Rectal smooth muscle tissue (tissue), 1 donor: Measurements from ENCODE around the gene TLCD1.

Source experiments
- H3K27ac ChIP-seq: one replicate; pipeline ENCODE4 v1.7.0; 2013; ENCODE audit warnings: low read depth, low read length, inconsistent platforms
- H3K27me3 ChIP-seq: one replicate; pipeline ENCODE4 v1.7.0; 2013; ENCODE audit warnings: low read length; ENCODE audit not compliant: control insufficient read depth, insufficient read depth
- H3K36me3 ChIP-seq: one replicate; pipeline ENCODE4 v1.7.0; 2013; ENCODE audit warnings: low read length; ENCODE audit not compliant: control insufficient read depth, insufficient read depth
- H3K4me1 ChIP-seq: one replicate; pipeline ENCODE4 v1.7.0; 2013; ENCODE audit warnings: low read length; ENCODE audit not compliant: control insufficient read depth, insufficient read depth
- H3K4me3 ChIP-seq: one replicate; pipeline ENCODE4 v1.7.0; 2013; ENCODE audit warnings: low read length
- H3K9ac ChIP-seq: one replicate; pipeline ENCODE4 v1.7.0; 2013; ENCODE audit warnings: low read length

TLCD1 gene

GRCh38 chr17:28712032-28712704 lies 13.9 kb downstream of the TLCD1 start:
- Histone ChIP-seq H3K4me1 (peaks cover 5% of the 10 kb centered on the region), H3K27me3 (no peaks in the 10 kb centered on the region), H3K27ac (peak overlapping the region; percentile 85), H3K36me3 (peaks cover 9% of the 10 kb centered on the region), H3K4me3 (peak overlapping the region; percentile 78), H3K9ac (peak overlapping the region; percentile 76)

- peaks cover 9% of the 10 kb centered on the region for H3K36me3 ChIP-seq
- H3K9ac ChIP-seq = peak within 1 kb of the TSS; percentile 76
- no peaks in the 10 kb centered on the region for H3K27me3 ChIP-seq
- peak within 1 kb of the TSS; percentile 78 for H3K4me3 ChIP-seq
- H3K4me1 ChIP-seq = peaks cover 5% of the 10 kb centered on the region
- H3K27ac ChIP-seq = peak within 1 kb of the TSS; percentile 85
These were observed 14.4 kb downstream of the TLCD1 start, which contains the start of gene PROCA1 for GRCh38 chr17:28711723-28712031. Gene PROCA1, minus strand, starts transcription at chr17:28711888. Its CDS starts 228 bp downstream, at chr17:28711660.

GRCh38 chr17:28710861-28711722 lies 14.9 kb downstream of the TLCD1 start:
- H3K27me3 ChIP-seq = no peaks in the 10 kb centered on the region
- H3K9ac ChIP-seq = peak overlapping the region; percentile 76
- peak overlapping the region; percentile 85 for H3K27ac ChIP-seq
- H3K4me3 ChIP-seq = peak overlapping the region; percentile 78
- peaks cover 5% of the 10 kb centered on the region for H3K4me1 ChIP-seq
- peaks cover 9% of the 10 kb centered on the region for H3K36me3 ChIP-seq

GRCh38 chr17:28707339-28707720 lies 18.7 kb downstream of the TLCD1 start:
- Histone ChIP-seq H3K36me3 (peaks cover 15% of the 10 kb centered on the region), H3K9ac (no peak overlapping the region), H3K4me3 (no peak overlapping the region), H3K4me1 (peaks cover 5% of the 10 kb centered on the region), H3K27me3 (no peaks in the 10 kb centered on the region), H3K27ac (no peak overlapping the region)

- Histone ChIP-seq H3K36me3 (peaks cover 20% of the 10 kb centered on the region), H3K27ac (no peak overlapping the region), H3K4me3 (no peak overlapping the region), H3K4me1 (peaks cover 3% of the 10 kb centered on the region), H3K27me3 (no peaks in the 10 kb centered on the region), H3K9ac (no peak overlapping the region)
These were observed 19.3 kb downstream of the TLCD1 start for GRCh38 chr17:28706471-28707338.

GRCh38 chr17:28705728-28706334 lies 20.2 kb downstream of the TLCD1 start:
- Histone ChIP-seq H3K27ac (no peak overlapping the region), H3K9ac (no peak overlapping the region), H3K4me1 (no peaks in the 10 kb centered on the region), H3K36me3 (peaks cover 29% of the 10 kb centered on the region), H3K27me3 (no peaks in the 10 kb centered on the region), H3K4me3 (no peak overlapping the region)

GRCh38 chr17:28705074-28705659 lies 20.9 kb downstream of the TLCD1 start:
- Histone ChIP-seq H3K36me3 (peaks cover 34% of the 10 kb centered on the region), H3K4me1 (no peaks in the 10 kb centered on the region), H3K27ac (no peak overlapping the region), H3K9ac (no peak overlapping the region), H3K27me3 (no peaks in the 10 kb centered on the region), H3K4me3 (no peak overlapping the region)

GRCh38 chr17:28704219-28704858 lies 21.7 kb downstream of the TLCD1 start:
- Histone ChIP-seq H3K4me1 (no peaks in the 10 kb centered on the region), H3K27me3 (no peaks in the 10 kb centered on the region), H3K4me3 (no peak overlapping the region), H3K27ac (no peak overlapping the region), H3K36me3 (peaks cover 42% of the 10 kb centered on the region), H3K9ac (no peak overlapping the region)

GRCh38 chr17:28703552-28704218 lies 22.3 kb downstream of the TLCD1 start:
- Histone ChIP-seq H3K4me1 (no peaks in the 10 kb centered on the region), H3K4me3 (no peak overlapping the region), H3K36me3 (peaks cover 48% of the 10 kb centered on the region), H3K27ac (no peak overlapping the region), H3K9ac (no peak overlapping the region), H3K27me3 (no peaks in the 10 kb centered on the region)

GRCh38 chr17:28702752-28703150 lies 23.3 kb downstream of the TLCD1 start:
- Histone ChIP-seq H3K27ac (no peak overlapping the region), H3K27me3 (no peaks in the 10 kb centered on the region), H3K36me3 (peaks cover 57% of the 10 kb centered on the region), H3K4me1 (no peaks in the 10 kb centered on the region), H3K9ac (no peak overlapping the region), H3K4me3 (no peak overlapping the region)
